ENCODE results near the gene SMC3. TPM values are rescaled to one million over a fixed set of nuclear protein-coding genes. Genes with fewer than 3 reads are reported as not detected.
A peak's percentile ranks its signal among the peaks of the same experiment; 100 is the strongest.
"Not testable (repeated sequence)": the region's sequence is repeated elsewhere in the genome, so short reads cannot be mapped to it uniquely, and the experiment has no call there.

SMC3 gene
- total RNA-seq, 1 experiment from 2014 or later, result 64.3 TPM

- Histone ChIP-seq H3K79me2 (ENCODE audit: insufficient read depth, low read length) (no peaks in the 10 kb centered on the region), H3K4me1 (ENCODE audit: control insufficient read depth in 1 of 2, insufficient read depth in 2 of 2, low read length in 2 of 2) (no peaks in the 10 kb centered on the region), H3K27ac (ENCODE audit: low read depth, low read length) (no peak overlapping the region), H2AFZ (ENCODE audit: low read depth, low read length, poor library complexity, severe bottlenecking) (no peak overlapping the region), H4K20me1 (ENCODE audit: insufficient read depth) (no peaks in the 10 kb centered on the region), H3K4me2 (ENCODE audit: low read length) (no peak overlapping the region), H3K9ac (ENCODE audit: low read length) (no peak overlapping the region), H3K4me3 (replicated peaks in 1 of 2; ENCODE audit: low read depth in 1 of 2, low read length in 2 of 2) (no peak overlapping the region), H3K36me3 (ENCODE audit: control insufficient read depth in 1 of 2, insufficient read depth in 2 of 2, low read length in 2 of 2) (no peaks in the 10 kb centered on the region), H3K9me3 (ENCODE audit: control insufficient read depth in 1 of 2, insufficient read depth in 1 of 2, low read depth in 1 of 2, low read length in 2 of 2) (no peaks in the 10 kb centered on the region), H3K9me2 (ENCODE audit: insufficient read depth) (no peaks in the 10 kb centered on the region), H3K27me3 (ENCODE audit: insufficient read depth, low read length) (no peaks in the 10 kb centered on the region)
- TF ChIP-seq ZFX (IDR thresholded peaks at IDR 0.05), result no peak
- TF ChIP-seq SRF (IDR thresholded peaks at IDR 0.05; ENCODE audit: low read depth), result no peak
- TF ChIP-seq ELF1 (IDR thresholded peaks at IDR 0.05; ENCODE audit: borderline replicate concordance, low read depth), result no peak
- TF ChIP-seq EZH2phosphoT487 (IDR thresholded peaks at IDR 0.05; ENCODE audit: borderline replicate concordance), result no peak
- intact Hi-C loops (cut with micrococcal nuclease), result loop anchor here (10.0 kb wide), 2 partner anchors 585 to 975 kb away; no protein-coding TSS in a partner anchor
- RAD21 ChIA-PET (ENCODE audit: low non-redundant PET in 1 of 2, low total read pairs in 2 of 2, uncharacterized antibody in 2 of 2, unreplicated experiment in 2 of 2), result no interaction called here
- BruUV-seq (replicated peaks), result no TSS peak
- ATAC-seq (no peak), DNase-seq (ENCODE audit: low read depth, low spot score) (no peak)
- CTCF ChIA-PET, result interaction anchor here (0.8 to 1.2 kb wide), 2 partner anchors 11 to 20 kb away, joined by 3 to 4 read pairs; no protein-coding TSS in a partner anchor
- POLR2A ChIA-PET, result no interaction called here
Measured at GRCh38 chr10:110619514-110620397, 52.3 kb downstream of the SMC3 start.

DNA sequence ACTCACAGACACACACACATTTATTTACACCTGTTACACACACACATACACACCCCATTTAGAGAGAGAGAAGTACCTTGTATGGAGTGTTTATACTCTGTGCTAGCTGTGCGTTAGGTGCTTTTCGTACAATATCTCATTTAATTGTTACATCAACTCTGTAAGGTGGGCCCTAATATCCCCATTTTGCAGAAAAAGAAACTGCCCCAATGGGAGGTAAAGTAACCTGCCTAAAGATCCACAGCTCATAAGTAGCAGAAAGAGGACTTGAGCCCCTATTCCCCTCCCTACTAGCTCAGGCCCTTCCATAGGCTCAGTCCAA lies 52.9 kb downstream of the SMC3 start:
- no peak overlapping the region for H3K4me2 ChIP-seq (ENCODE audit: low read length)
- H3K9me2 ChIP-seq (ENCODE audit: insufficient read depth), result no peaks in the 10 kb centered on the region
- H3K4me3 ChIP-seq (replicated peaks in 1 of 2; ENCODE audit: low read depth in 1 of 2, low read length in 2 of 2), result no peak overlapping the region
- ChIA-PET RAD21 (ENCODE audit: low non-redundant PET in 1 of 2, low total read pairs in 2 of 2, uncharacterized antibody in 2 of 2, unreplicated experiment in 2 of 2) (no interaction called here), POLR2A (no interaction called here), CTCF (interaction anchor here (0.8 kb wide), 1 partner anchor 11 kb away, joined by 3 read pairs; no protein-coding TSS in a partner anchor)
- H2AFZ ChIP-seq (ENCODE audit: low read depth, low read length, poor library complexity, severe bottlenecking), result peak overlapping the region; percentile 33
- H3K27me3 ChIP-seq (ENCODE audit: insufficient read depth, low read length), result no peaks in the 10 kb centered on the region
- H3K9ac ChIP-seq (ENCODE audit: low read length), result no peak overlapping the region
- TF ChIP-seq ELF1 (IDR thresholded peaks at IDR 0.05; ENCODE audit: borderline replicate concordance, low read depth) (no peak), TCF7L2 (IDR thresholded peaks at IDR 0.05; ENCODE audit: borderline replicate concordance, extremely low read depth, insufficient read depth, insufficient read length) (no peak), JUND (IDR thresholded peaks at IDR 0.05) (no peak)
- H3K27ac ChIP-seq (ENCODE audit: low read depth, low read length), result no peak overlapping the region
- intact Hi-C loops (cut with micrococcal nuclease), result no loop called here
- H3K36me3 ChIP-seq (ENCODE audit: control insufficient read depth in 1 of 2, insufficient read depth in 2 of 2, low read length in 2 of 2), result no peaks in the 10 kb centered on the region
- H4K20me1 ChIP-seq (ENCODE audit: insufficient read depth), result no peaks in the 10 kb centered on the region
- ATAC-seq, result no peak
- no peak for DNase-seq (ENCODE audit: low read depth, low spot score)
- no peaks in the 10 kb centered on the region for H3K79me2 ChIP-seq (ENCODE audit: insufficient read depth, low read length)
- H3K4me1 ChIP-seq (ENCODE audit: control insufficient read depth in 1 of 2, insufficient read depth in 2 of 2, low read length in 2 of 2), result no peaks in the 10 kb centered on the region
- BruUV-seq (replicated peaks), result no TSS peak
- H3K9me3 ChIP-seq (ENCODE audit: control insufficient read depth in 1 of 2, insufficient read depth in 1 of 2, low read depth in 1 of 2, low read length in 2 of 2), result no peaks in the 10 kb centered on the region

DNA sequence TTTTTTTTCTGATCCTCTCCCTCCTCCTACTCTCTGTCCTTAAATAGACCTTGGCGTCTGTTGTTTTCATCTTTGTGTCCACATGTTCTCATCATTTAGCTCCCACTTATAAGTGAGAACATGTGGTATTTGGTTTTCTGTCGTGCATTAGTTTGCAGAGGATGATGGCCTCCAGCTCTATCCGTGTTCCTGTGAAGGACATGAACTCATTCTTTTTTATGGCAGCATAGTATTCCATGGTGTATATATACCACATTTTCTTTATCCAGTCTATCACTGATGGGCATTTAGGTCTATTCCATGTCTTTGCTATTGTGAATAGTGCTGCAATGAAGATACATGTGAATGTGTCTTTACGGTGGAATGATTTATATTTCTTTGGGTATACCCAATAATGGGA lies 55.8 kb downstream of the SMC3 start:
- DNase-seq (ENCODE audit: low read depth, low spot score); H3K27me3 ChIP-seq (ENCODE audit: insufficient read depth, low read length); ATAC-seq; H3K27ac ChIP-seq (ENCODE audit: low read depth, low read length); BruUV-seq (replicated peaks); H3K36me3 ChIP-seq (ENCODE audit: control insufficient read depth in 1 of 2, insufficient read depth in 2 of 2, low read length in 2 of 2); H2AFZ ChIP-seq (ENCODE audit: low read depth, low read length, poor library complexity, severe bottlenecking); intact Hi-C loops (cut with micrococcal nuclease); H3K4me2 ChIP-seq (ENCODE audit: low read length); RAD21 ChIA-PET (ENCODE audit: low non-redundant PET in 1 of 2, low total read pairs in 2 of 2, uncharacterized antibody in 2 of 2, unreplicated experiment in 2 of 2); POLR2A ChIA-PET; H3K4me3 ChIP-seq (replicated peaks in 1 of 2; ENCODE audit: low read depth in 1 of 2, low read length in 2 of 2); H3K9ac ChIP-seq (ENCODE audit: low read length); H3K79me2 ChIP-seq (ENCODE audit: insufficient read depth, low read length); H3K4me1 ChIP-seq (ENCODE audit: control insufficient read depth in 1 of 2, insufficient read depth in 2 of 2, low read length in 2 of 2); H4K20me1 ChIP-seq (ENCODE audit: insufficient read depth); H3K9me3 ChIP-seq (ENCODE audit: control insufficient read depth in 1 of 2, insufficient read depth in 1 of 2, low read depth in 1 of 2, low read length in 2 of 2); H3K9me2 ChIP-seq (ENCODE audit: insufficient read depth): not testable (repeated sequence)
- CTCF ChIA-PET, result interaction anchor here (1.0 to 1.1 kb wide), 2 partner anchors 8 to 24 kb away, joined by 3 to 4 read pairs; no protein-coding TSS in a partner anchor

All from HCT116 (cell line).